Erythroblast (primary cell): Measurements from ENCODE around the gene HACD2.
"Not testable (repeated sequence)": the region's sequence is repeated elsewhere in the genome, so short reads cannot be mapped to it uniquely, and the experiment has no call there.

Experiments used
- DNase-seq, 2 experiments: peaks; one replicate each; lab custom pipeline; 2025; lab: John Stamatoyannopoulos, UW
- GATA1 ChIP-seq: IDR thresholded peaks from 2 replicates; pipeline ENCODE4 v1.6.1; 2011; ENCODE audit warnings: low read depth, mild to moderate bottlenecking, control low read depth, low read length, moderate library complexity
- POLR2A ChIP-seq: IDR thresholded peaks from 2 replicates; pipeline ENCODE4 v1.6.1; 2011; ENCODE audit warnings: mild to moderate bottlenecking, low read length

HACD2 gene

DNA sequence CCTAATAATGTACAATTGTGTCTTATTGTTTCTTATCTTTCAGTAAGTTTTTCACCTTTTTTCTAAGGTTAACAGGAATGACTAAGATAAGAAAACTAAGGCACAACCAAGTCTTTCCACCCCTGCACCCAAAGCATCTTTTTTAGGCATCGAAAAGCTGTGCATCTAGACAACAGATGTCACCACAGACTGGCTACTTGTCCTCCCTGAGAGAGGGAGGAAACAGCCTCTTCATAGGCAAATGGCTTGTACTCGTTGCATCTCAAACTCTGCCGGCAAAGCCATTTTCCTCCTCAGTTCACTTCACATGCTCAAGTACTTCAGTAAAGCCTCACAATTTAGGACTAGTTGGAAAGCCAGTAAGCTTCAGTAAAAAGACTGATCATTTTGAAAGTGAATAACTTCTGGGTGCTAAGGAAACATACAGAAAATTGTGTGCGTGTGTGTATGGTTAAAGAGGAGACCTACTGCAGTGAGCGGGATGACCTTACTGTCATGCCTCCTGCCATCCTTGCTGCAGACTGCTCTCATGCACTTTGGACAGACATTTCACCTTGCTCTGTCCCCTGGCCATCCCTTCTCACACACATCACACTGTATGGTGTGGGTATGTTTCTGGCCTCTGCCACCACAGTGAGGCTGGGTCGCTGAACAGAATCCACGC lies 36.5 kb upstream of the HACD2 start:
- TF ChIP-seq GATA1 = no peak
- no peak for TF ChIP-seq POLR2A
- no peak for DNase-seq

DNA sequence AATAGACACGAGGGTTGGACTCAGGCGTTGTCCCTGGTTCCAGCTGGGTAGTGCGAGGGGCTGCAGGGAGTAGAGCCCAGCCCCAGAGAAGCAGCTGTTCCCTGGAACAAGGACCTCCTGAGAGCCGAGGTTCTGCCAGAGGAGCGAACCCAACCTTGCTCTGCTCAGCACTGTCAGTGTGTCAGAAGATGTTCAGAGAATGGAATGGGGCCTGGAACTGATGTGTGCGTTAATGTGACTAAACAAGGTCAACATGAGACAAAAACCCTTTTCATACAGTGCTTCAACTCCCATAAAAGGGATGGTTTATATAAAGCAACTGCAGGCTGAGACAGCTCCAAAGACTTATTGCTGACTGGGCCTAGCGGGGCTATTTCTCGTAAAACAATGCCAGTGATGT lies 35.5 kb upstream of the HACD2 start:
- DNase-seq = no peak
- TF ChIP-seq POLR2A (no peak), GATA1 (no peak)

DNA sequence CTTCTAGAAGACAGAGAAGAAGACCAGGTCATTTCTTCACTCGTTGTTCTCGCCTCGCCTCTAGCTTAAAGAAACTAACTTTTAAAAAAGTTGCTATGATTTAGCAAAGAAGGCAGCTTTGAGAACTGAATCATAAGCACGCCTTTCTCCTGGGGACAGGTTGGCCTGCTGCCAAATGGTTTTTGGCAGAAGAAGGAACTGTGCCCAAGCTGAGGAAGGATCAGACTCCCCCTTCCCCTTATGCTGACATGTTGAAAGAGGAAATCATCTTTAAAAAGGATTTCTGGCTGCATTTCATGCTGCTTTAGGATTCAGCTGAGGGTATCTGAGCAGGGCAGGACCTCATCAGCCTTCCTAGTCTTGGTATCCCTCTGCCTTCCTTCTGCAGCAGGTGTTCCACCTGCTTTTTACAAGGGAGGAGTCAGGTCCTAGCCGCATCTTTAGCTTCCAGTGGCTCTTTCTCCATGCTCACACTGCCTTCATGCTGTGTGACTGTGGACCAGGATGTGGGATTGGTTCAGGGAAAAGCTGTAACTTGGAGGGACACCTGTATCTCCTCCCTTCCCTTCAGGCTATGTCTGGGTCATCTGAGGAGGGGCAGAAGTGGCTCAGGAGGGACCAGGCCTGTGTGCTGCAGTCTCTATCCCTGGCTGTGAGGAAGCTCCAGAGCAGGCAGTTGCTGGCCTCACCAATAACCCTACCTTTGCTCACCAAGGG lies 34.1 kb upstream of the HACD2 start:
- TF ChIP-seq GATA1 (no peak), POLR2A (no peak)
- DNase-seq = peak; percentile 32 to 65

DNA sequence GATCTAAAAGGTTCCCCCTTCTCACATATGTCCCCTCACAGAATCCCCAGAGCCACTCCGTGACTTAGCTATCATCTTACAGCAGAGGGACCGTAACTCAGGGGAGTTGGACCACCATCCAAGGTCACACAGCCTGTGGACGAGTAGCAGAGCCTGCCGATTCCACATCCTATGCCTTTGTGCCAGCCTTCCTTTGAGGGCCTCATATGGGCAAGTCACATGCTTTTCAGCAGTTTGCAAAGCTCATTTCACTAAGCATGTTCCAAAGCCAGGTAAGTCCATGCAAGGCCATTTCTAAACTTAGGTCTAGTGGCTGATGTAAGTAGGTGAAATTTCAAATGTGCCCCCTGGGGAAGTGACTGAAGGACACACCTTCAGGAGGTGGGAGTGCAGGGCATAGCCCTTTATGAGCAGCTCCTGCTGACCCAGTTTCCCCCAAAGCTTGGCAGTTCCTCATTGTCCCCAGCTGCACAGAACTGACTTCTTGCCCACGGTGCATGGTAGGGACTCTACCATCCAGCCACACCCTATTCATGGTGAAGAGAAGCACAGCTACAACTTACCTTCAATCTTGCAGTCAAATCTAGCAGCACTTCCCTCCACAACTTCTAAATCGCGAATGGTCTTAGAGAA lies 33.3 kb upstream of the HACD2 start:
- TF ChIP-seq POLR2A = no peak
- TF ChIP-seq GATA1 = no peak
- DNase-seq = peak; percentile 19 to 57

DNA sequence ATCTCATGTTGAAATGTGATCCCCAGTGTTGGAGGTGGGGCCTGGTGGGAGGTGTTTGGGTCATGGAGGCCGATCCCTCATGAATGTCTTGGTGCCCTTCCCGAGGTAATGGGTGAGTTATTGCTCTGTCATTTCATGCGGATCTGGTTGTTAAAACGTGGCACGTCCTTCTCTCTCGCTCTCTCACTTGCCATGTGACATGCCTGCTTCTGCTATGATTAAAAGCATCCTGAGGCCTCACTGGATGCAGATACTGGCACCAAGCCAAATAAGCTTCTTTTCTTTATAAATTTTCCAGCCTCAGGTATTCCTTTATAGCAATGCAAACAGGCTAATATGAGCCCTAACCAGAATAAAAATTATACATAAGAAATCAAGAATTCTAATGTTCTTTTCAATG lies 31.7 kb upstream of the HACD2 start:
- TF ChIP-seq GATA1 (no peak), POLR2A (no peak)
- no peak for DNase-seq

DNA sequence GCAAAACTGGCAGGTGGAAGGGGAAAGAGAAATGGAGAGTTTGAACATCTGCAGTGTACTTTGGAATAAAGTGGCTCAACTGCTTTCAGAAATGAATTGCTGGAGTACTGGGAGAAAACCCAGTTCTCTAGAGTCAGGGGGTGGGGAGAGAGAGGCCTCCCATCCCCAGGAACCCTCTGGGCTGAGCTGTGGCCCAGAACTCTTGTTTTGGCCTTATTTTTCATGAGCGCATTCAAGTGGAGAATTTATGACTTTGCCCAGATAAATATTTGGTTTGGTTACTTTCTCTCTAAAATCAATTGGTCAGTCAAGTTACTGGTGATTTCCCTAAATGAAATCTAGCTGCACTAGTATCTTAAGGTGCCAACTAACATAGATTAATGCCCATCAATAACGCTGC lies 28.7 kb upstream of the HACD2 start:
- TF ChIP-seq GATA1 (no peak), POLR2A (no peak)
- DNase-seq = no peak

DNA sequence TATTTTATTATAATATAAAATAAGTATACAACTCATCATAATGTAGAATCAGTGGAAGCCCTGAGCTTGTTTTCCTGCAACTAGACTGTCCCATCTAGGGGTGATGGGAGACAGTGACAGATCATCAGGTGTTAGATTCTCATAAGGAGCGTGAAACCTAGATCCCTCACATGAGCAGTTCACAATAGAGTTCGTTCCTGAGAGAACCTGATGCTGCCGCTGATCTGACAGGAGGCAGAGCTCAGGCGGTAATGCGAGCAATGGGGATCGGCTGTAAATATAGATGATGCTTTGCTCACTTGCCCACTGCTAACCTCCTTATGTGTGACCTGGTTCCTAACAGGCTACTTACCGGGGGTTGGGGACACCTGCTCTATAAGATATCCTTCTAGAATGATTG lies 26.8 kb upstream of the HACD2 start:
- DNase-seq = not testable (repeated sequence)

DNA sequence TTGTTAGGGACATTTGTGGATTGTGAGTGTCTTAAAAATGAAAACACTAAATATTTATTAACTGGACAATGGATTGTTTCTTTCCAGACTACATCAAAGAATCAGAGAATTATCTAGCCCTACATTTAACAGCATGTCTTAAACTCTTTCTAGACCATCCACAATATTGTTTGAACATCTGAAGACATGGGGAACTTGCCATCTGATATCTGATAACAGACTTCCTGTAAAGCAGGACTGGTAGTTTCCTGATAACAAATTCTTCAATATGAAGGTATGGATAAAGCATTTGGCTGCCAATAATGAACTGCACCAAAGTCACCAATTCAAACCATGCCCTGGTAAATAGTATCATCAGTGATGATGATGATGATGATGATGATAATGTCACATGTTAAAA lies 26.2 kb upstream of the HACD2 start:
- TF ChIP-seq POLR2A (no peak), GATA1 (no peak)
- DNase-seq = peak; percentile 10 to 73

DNA sequence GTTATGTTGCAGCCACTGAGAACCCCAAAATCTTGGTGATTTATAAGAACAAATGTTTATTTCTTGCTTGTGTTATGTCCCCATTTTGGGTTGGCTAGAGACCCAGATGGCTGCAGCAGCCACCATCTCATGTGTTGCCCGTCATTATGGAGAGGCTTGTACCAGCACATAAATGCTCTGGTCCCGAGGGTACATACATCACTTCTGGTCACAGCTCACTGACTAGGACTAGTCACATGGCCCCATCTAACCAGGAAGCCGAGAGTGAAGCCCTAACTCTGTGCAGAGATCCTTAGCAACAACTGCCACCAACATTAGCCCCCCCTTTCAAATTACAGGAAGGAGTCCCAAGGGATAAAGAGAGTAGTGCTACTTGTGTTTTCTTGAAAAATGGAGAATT lies 25.5 kb upstream of the HACD2 start:
- no peak for DNase-seq
- no peak for TF ChIP-seq GATA1
- no peak for TF ChIP-seq POLR2A

DNA sequence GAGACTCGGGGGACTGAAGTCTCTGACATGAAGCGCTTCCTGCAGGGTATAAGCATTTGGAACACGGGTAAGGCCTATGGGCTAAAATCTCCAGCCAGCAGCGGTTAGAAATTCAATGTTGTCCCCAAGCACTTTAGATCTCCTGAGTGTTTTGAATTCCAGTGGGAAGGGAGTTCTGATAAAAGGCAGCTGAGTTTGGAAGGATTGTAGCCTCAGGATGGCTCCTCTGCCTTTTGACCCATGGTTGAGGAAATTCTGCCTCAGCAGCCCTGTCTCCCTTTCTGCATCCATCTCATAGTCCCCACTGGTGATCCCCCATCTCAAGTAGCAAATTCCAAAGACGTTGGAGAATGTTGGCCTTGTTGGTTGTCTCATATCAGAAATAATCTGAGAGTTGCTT lies 24.2 kb upstream of the HACD2 start:
- TF ChIP-seq POLR2A (no peak), GATA1 (no peak)
- DNase-seq = no peak

DNA sequence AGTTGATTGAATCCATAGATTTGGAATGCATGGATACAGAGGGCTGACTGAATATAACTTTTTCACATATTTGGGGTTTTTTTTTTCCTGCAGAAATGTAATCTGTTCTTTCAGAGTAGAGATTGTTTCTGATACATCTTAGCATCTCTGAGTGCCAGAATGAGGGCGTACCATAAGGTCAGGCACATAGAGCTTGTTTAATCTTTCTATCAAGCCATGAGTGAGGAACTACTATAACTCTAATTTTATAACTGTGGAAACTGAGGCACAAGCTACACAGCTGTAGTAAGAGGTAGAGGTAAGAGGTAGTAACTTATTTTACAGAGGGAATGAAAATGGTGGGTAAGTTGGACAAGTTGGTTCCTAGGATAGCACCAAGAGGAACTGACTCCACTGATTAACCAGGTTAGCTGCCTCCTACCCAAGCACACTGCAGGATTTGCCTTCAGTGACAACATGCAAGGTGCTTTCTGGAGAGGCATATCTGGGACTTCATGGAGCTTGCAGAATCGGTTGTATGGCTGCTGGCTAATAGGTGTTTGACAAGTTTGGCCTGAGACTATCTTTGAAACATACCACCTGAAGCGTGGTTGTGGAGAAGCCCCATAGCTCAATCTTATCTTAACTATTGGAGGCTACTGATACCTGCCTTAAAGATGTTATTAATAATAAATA lies 23.5 kb upstream of the HACD2 start:
- TF ChIP-seq GATA1 = no peak
- no peak for TF ChIP-seq POLR2A
- peak in 1 of 2 experiments; percentile 5 for DNase-seq

DNA sequence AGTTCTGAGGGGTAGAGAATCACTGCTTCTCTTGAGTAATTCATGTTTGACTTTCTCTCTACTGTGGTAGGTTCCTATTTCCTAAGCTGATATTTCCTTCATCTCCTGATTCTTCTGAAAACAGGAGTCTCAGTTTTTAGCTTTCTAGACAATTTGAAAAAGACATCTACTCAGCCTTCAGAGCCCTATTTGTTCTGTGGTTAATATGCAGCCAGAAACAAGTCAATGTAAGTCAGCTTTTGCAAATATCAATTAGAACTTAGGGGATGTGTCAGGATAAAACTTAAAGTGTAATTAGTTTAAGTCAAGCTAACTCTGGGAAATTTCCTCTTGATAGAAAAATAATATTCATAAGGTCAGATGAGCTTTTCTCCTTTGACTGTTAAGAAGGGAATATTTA lies 21.7 kb upstream of the HACD2 start:
- TF ChIP-seq GATA1 = no peak
- TF ChIP-seq POLR2A = no peak
- no peak for DNase-seq

DNA sequence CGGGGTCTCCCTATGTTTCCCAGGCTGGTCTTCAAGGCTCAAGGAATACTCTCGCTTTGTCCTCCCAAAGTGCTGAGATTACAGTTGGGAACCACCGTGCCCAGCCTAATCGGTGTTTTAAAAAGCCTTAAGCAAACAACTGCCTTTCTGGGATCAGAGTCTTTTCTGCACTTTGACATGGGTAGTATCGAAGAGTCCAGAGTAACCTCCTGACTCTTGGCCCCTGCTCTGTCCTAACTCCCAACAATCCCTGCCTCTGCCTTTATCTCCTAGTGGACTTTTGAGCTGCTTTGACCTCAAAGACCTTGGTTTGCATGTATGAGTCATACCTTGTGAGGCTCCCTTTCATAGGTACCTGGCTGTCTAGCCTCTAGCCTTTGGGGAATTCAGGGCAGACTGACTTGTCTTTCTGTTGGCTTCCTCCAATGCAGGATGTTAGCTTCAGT lies 21.0 kb upstream of the HACD2 start:
- TF ChIP-seq GATA1 = no peak
- TF ChIP-seq POLR2A = no peak
- peak in 1 of 2 experiments; percentile 5 for DNase-seq

DNA sequence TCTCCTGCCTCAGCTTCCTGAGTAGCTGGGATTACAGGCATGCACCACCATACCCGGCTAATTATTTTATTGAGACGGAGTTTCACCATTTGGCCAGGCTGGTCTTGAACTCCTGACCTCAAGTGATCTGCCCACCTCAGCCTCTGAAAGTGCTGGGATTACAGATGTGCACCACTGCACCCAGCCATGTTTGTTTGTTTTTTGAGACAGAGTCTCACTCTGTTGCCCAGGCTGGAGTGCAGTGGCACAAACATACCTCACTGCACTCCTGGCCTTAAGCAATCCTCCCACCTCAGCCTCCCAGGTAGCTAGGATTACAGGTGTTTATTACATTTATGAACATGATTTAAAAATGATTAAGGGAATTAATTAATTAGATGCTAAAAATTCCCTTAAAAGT lies 18.3 kb upstream of the HACD2 start:
- not testable (repeated sequence) for DNase-seq

DNA sequence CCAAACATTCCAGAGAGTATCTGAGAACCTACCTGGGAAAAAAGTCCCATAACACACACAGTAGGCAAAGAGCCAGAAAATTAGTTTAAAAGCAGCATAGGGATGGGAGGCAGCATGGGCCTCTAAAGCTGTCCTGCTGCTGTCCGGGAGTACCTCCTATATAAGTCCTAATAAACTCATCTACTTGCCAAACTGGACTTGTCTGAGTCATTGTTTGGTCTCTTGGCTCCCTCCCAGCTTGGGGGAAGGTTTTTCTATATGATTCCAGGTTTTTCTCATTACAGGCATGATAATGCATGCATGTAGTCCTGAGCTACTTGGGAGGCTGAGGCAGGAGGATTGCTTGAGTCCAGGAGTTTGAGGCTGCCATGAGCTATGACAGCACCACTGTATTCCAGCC lies 17.5 kb upstream of the HACD2 start:
- peak; percentile 75 to 78 for DNase-seq
- TF ChIP-seq POLR2A (no peak), GATA1 (no peak)
